ENCODE measurements around the gene USP20.
A peak's percentile ranks its signal among the peaks of the same experiment; 100 is the strongest.

The USP20 gene

GRCh38 chr9:129868872-129869486 is 33.7 kb downstream of the USP20 start:
- Histone ChIP-seq H3K27ac (peak overlapping the region in 16 of 21 experiments; percentile 14 to 94 (median 68)), H3K4me3 (no peak overlapping the region)

DNA sequence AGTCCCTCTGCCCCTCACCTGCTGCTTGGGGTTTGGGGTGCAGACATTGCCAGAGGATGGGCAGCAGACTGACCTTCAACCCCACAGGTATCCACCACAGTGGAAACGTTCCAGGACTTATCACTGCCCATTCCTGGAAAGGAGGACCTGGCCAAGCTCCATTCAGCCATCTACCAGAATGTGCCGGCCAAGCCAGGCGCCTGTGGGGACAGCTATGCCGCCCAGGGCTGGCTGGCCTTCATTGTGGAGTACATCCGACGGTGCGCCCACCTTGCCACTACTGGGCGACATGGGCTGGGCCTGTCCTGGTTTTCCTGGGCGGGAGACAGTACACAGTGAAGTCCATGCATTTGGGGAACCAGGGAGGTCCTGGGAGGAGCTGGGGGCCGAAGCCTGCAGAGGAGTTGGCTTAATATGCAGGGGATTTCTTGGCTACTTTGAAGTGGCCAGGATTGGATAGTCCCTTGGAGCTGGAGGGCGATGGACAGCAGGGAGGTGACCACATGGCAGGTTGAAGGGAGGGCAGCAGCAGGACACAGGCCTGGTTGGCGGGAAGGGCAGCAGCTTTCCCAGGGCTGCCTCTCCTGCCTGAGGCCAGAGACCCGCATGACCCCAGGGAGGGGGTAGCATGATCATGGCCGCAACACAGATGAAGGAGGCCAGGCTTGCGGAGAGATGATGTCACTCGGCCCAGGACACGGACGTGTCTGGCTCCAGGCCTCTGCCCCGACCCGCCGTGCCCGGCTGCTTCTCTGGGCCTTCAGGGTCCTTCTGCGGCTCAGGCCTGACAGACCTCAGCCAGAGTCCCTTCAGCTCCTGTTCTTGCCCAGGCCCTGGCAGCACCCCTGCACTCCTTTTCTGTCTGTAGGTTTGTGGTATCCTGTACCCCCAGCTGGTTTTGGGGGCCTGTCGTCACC is 34.6 kb downstream of the USP20 start:
- Histone ChIP-seq H3K4me3 (no peak overlapping the region), H3K27ac (peak overlapping the region in 15 of 21 experiments; percentile 14 to 94 (median 67))

DNA sequence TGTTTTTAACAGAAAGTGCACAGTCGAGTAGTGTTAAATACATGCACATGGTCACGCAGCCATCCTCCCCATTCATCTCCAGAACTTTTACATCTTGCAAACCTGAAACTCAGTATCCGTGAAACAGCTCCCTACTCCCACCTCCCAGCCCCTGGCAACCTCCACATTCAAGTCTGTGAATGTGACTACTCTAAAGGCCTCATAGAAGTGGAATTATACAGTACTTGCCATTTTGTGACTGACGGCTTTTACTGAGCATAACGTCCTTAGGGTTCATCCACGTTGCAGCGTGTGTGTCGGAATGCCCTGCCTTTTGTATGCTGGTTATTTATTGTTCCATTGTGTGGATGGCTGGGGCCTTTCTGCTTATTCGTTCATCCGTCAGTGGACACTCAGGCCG is 35.8 kb downstream of the USP20 start:
- H3K27ac ChIP-seq = no peak overlapping the region

GRCh38 chr9:129873563-129874190 is 38.4 kb downstream of the USP20 start:
- no peak overlapping the region for H3K4me3 ChIP-seq
- no peak overlapping the region for H3K27ac ChIP-seq

More for the DNA sequence above, 35.8 kb downstream of the USP20 start:
- H3K4me3 ChIP-seq = no peak overlapping the region

GRCh38 chr9:129874261-129875101 is 39.2 kb downstream of the USP20 start:
- Histone ChIP-seq H3K27ac (no peak overlapping the region), H3K4me3 (no peak overlapping the region)

DNA sequence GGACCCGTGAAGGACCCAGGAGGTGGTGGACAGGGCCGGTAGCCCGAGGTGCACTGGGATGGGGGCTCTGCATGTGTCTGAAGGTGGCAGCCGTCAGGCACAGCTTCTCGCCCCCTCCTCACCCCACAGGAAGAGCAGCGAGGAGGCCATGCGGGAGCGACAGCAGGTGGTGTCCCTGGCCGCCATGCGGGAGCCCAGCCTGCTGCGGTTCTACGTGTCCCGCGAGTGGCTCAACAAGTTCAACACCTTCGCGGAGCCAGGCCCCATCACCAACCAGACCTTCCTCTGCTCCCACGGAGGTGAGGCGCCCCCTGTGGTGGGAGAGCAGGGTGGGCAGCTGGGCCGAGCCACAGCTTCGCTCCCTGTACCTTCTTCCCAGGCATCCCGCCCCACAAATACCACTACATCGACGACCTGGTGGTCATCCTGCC is 39.9 kb downstream of the USP20 start:
- Histone ChIP-seq H3K4me3 (no peak overlapping the region), H3K27ac (no peak overlapping the region)

- no peak overlapping the region for H3K4me3 ChIP-seq
- H3K27ac ChIP-seq = no peak overlapping the region
Measured at GRCh38 chr9:129875687-129876395, 40.6 kb downstream of the USP20 start.

DNA sequence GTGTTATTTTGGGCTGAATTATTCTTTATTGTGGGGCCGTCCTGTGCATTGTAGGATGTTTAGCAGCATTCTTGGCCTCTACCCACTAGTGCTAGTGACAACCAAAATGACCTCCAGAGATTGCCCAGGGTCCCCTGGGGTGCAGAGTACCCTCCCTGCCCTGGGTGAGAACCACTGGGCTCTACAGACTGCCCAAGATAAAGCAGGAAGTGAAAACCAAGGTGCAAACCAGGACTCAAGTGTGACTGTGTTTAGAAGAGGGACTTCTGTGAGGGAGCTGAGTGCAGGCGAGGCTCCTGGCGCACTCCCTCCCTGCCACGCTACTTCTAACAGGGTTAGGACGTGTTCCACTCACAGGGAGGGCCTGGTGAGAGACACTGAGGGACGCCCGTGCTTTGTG is 41.6 kb downstream of the USP20 start:
- Histone ChIP-seq H3K4me3 (no peak overlapping the region), H3K27ac (peak overlapping the region in 1 of 21 experiments; percentile 50)

- peak overlapping the region in 1 of 21 experiments; percentile 20 for H3K27ac ChIP-seq
- no peak overlapping the region for H3K4me3 ChIP-seq
Measured at GRCh38 chr9:129878291-129878690, 43.0 kb downstream of the USP20 start.

GRCh38 chr9:129879103-129879699 is 43.9 kb downstream of the USP20 start:
- no peak overlapping the region for H3K4me3 ChIP-seq
- no peak overlapping the region for H3K27ac ChIP-seq

- H3K4me3 ChIP-seq = no peak overlapping the region
Measured at GRCh38 chr9:129879991-129880653, 44.9 kb downstream of the USP20 start.

GRCh38 chr9:129880654-129881546 is 45.6 kb downstream of the USP20 start:
- H3K4me3 ChIP-seq = no peak overlapping the region
- peak overlapping the region in 2 of 21 experiments; percentile 17 to 39 for H3K27ac ChIP-seq

More at GRCh38 chr9:129879991-129880653, 44.9 kb downstream of the USP20 start:
- no peak overlapping the region for H3K27ac ChIP-seq

- H3K4me3 ChIP-seq = no peak overlapping the region
- peak overlapping the region in 2 of 21 experiments; percentile 17 to 39 for H3K27ac ChIP-seq
Measured at GRCh38 chr9:129881547-129882324, 46.5 kb downstream of the USP20 start.

DNA sequence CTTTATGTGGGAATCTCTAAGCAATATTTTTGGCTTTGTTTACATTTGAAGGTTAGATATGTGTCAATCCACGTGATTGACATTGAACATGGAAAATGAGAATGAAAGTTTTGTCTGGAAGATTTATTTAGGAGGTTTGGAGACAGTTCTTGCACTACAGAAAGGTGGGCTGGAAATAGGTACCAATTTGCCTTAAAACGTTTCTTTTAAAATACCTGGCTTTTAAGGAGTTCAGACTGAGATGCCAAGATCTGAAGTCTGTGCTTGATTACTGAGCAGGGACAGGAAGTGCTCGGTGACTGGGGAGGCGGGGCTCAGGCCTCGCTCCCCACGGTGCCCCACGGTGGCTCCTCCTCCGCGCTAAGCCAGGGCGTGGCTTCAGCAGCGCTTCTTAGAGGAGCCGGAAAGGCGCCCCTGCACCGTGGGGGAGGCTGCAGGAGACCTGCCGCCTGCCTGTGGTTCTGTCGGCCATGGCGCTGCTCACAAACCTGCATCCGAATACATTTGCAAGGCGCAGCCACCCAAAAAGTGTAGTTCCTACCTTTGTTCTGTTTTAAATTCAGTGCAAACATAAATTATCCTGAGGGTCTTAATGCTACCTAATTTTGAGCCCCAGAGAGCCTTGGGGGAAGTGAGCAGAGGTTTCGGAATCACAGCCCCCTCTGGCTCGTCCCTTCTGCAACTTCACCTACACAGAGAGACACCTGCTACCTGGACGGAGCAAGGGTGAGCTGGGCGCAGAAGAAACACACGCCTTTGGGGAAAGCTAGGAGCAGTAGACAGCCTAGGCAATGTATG is 49.2 kb downstream of the USP20 start:
- Histone ChIP-seq H3K4me3 (peak overlapping the region; percentile 32 to 43 (median 38)), H3K27ac (peak overlapping the region; percentile 72 to 98 (median 90))

DNA sequence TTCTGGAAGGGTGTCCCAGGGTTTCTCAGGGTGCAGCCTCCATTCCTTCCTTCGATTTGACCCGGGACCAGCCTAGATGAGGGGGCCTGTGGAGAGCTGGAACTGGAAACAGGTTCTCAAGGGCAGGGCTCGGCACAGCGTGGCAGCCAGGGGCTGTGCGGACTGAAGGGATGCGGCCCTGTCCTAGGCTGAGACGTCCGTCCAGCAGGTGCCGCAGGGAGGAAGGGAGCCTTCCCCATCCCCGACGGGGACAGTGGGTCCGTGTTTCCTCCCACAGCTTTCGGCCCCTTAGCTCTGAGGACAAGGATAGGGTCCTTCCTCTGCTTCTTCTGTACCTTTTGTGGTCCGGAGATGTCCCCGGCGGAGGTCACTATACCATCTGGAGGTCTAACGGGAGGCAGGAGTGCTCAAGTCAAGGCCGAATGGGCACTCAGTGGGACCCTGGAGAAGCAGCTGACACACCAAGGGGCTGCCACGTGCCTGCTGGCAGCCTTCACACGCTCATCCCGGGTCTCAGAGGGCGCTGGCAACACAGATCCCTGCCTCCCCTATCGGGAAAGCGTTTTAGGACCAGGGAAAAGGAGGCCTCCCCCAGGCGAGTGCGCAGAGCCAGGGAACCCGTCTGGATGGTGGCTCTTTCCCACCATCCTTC is 49.9 kb downstream of the USP20 start:
- H3K27ac ChIP-seq = peak overlapping the region; percentile 72 to 98 (median 90)
- H3K4me3 ChIP-seq = peak overlapping the region; percentile 32 to 43 (median 38)
